Right lobe of liver (tissue), 4 donors: Measurements from ENCODE around the gene PMFBP1.

Source experiments
- POLR2A ChIP-seq: fragments of 450-650 bp; IDR thresholded peaks from one replicate; pipeline ENCODE4 v1.6.1; 2017; ENCODE audit warnings: antibody characterized with exemption, mild to moderate bottlenecking
- TF ChIP-seq, protein P1 (sequence below), 4 donors: fragments of 200-600 bp in 3 of 4; fragments of 450-650 bp in 1 of 4; IDR thresholded peaks; one replicate each; pipeline versions ENCODE4 v1.5.1 to v1.8.0; 2016 to 2022; ENCODE audit warnings: antibody characterized with exemption in 4 of 4, mild to moderate bottlenecking in 2 of 4
- donor health status: DM: no; HTN: no; CAD: no.
- donor health status: DM: no; HTN: no; CAD: no.
- donor health status: DM: no; HTN: yes; CAD: no.

DNA sequence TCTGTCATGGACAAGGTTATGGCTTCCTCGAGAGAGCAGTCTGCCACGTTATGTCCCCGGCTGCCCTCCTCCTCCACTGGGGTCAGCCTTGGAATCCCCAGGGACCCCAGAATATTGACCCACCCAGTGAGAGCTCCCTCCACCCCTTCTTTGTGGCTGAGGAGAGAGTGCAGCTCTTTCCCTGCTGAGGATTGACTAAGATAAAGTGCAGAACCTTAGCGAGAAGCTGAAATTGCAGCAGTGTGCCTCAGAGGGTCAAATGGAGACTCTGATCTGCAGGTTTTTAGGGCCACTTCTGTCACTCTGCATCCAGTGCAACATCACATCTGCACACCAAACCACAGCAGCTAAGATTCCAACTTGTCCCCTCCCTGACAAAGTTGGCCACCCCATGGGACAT is 25.6 kb upstream of the PMFBP1 start:
- TF ChIP-seq, protein P1, sequence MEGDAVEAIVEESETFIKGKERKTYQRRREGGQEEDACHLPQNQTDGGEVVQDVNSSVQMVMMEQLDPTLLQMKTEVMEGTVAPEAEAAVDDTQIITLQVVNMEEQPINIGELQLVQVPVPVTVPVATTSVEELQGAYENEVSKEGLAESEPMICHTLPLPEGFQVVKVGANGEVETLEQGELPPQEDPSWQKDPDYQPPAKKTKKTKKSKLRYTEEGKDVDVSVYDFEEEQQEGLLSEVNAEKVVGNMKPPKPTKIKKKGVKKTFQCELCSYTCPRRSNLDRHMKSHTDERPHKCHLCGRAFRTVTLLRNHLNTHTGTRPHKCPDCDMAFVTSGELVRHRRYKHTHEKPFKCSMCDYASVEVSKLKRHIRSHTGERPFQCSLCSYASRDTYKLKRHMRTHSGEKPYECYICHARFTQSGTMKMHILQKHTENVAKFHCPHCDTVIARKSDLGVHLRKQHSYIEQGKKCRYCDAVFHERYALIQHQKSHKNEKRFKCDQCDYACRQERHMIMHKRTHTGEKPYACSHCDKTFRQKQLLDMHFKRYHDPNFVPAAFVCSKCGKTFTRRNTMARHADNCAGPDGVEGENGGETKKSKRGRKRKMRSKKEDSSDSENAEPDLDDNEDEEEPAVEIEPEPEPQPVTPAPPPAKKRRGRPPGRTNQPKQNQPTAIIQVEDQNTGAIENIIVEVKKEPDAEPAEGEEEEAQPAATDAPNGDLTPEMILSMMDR (IDR thresholded peaks at IDR 0.05): no peak
- TF ChIP-seq POLR2A: no peak
